CD4-positive, alpha-beta memory T cell (primary cell): ENCODE measurements around the gene CDC42BPB. TPM values are rescaled to one million over a fixed set of nuclear protein-coding genes. Genes with fewer than 3 reads are reported as not detected.

Source experiments
- CTCF ChIA-PET: fragments of 350-600 bp; sonication (Branson Sonifier 250); formaldehyde crosslinking; loops from one replicate; lab custom pipeline; 2021; ENCODE audit warnings: inconsistent platforms; ENCODE audit not compliant: partially characterized antibody; lab: Charles Lee
- POLR2A ChIA-PET: fragments of 350-600 bp; sonication (Branson Sonifier 250); formaldehyde crosslinking; loops from one replicate; lab custom pipeline; 2021; ENCODE audit not compliant: partially characterized antibody; lab: Charles Lee
- DNase-seq, 5 donors: peaks; one replicate each; pipeline versions ENCODE4 v3.0.0 to v3.0.0-alpha.2; 2020 to 2022; ENCODE audit warnings: mixed read lengths in 1 of 5
- H3K27ac ChIP-seq: one replicate; pipeline ENCODE4 v1.7.0; 2013; ENCODE audit warnings: low read depth, low read length
- H3K27me3 ChIP-seq: 2 replicates; pipeline ENCODE4 v1.7.0; 2013; ENCODE audit warnings: mild to moderate bottlenecking, low read length, moderate library complexity; ENCODE audit not compliant: insufficient read depth
- H3K36me3 ChIP-seq: 2 replicates; pipeline ENCODE4 v1.7.0; 2013; ENCODE audit warnings: mild to moderate bottlenecking, low read length, moderate library complexity; ENCODE audit not compliant: insufficient read depth
- H3K4me1 ChIP-seq: 2 replicates; pipeline ENCODE4 v1.7.0; 2013; ENCODE audit warnings: mild to moderate bottlenecking, low read length, moderate library complexity; ENCODE audit not compliant: insufficient read depth
- H3K4me3 ChIP-seq, 2 donors: one replicate each; pipeline ENCODE4 v1.7.0; 2013; ENCODE audit warnings: low read length in 2 of 2, mild to moderate bottlenecking in 1 of 2
- H3K9me3 ChIP-seq, 2 donors: one replicate each; pipeline ENCODE4 v1.7.0; 2013; ENCODE audit warnings: low read length in 2 of 2, control low read depth in 1 of 2; ENCODE audit not compliant: control insufficient read depth in 1 of 2
- H3K27ac Mint-ChIP-seq, 7 donors: one replicate each; pipeline ENCODE4 v1.8.0; 2020 to 2021; ENCODE audit warnings: mixed read lengths in 7 of 7, mild to moderate bottlenecking in 6 of 7, inconsistent platforms in 3 of 7, moderate library complexity in 3 of 7
- H3K27me3 Mint-ChIP-seq, 2 donors: one replicate each; pipeline ENCODE4 v1.8.0; 2020 to 2021; ENCODE audit warnings: mixed read lengths in 2 of 2
- H3K36me3 Mint-ChIP-seq, 2 donors: one replicate each; pipeline ENCODE4 v1.8.0; 2020 to 2021; ENCODE audit warnings: mixed read lengths in 2 of 2, inconsistent platforms in 1 of 2, mild to moderate bottlenecking in 1 of 2
- H3K4me1 Mint-ChIP-seq, 4 donors: one replicate each; pipeline ENCODE4 v1.8.0; 2020 to 2021; ENCODE audit warnings: mixed read lengths in 4 of 4, mild to moderate bottlenecking in 1 of 4
- H3K4me3 Mint-ChIP-seq, 8 donors: one replicate each; pipeline ENCODE4 v1.8.0; 2020 to 2021; ENCODE audit warnings: mixed read lengths in 8 of 8, mild to moderate bottlenecking in 7 of 8, moderate library complexity in 6 of 8, inconsistent platforms in 3 of 8
- H3K9me3 Mint-ChIP-seq, 8 donors: one replicate each; pipeline ENCODE4 v1.8.0; 2020 to 2021; ENCODE audit warnings: mixed read lengths in 8 of 8, mild to moderate bottlenecking in 5 of 8, inconsistent platforms in 3 of 8, moderate library complexity in 1 of 8
- intact Hi-C: fragments of 100-400 bp; cut with micrococcal nuclease; formaldehyde crosslinking; loops from one replicate; pipeline ENCODE4 v1.15.1; 2023
- polyA plus RNA-seq, 2 donors: library from polyadenylated mRNA; unstranded; fragments of 300-500 nt; fragmentation: Illumina TruSeq; gene quantifications; one replicate each; pipeline ENCODE4 v1.2.3, GENCODE V29; 2021
- total RNA-seq, 2 experiments: library from RNA; stranded (reverse); gene quantifications; one replicate each; pipeline ENCODE4 v1.2.3, GENCODE V29; 2021

The CDC42BPB gene
- total and polyA plus RNA-seq, 4 experiments from 2014 or later, result 0.02 to 8.4 (median 4.1) TPM

GRCh38 chr14:102973706-102974285, 83.6 kb downstream of the CDC42BPB start:
- Mint-ChIP-seq H3K36me3 (peaks cover 9 to 26% of the 10 kb centered on the region in 2 donors), H3K4me3 (no peak overlapping the region), H3K4me1 (no peaks in the 10 kb centered on the region), H3K27me3 (peaks cover 0 to 1% of the 10 kb centered on the region in 2 donors), H3K27ac (peak overlapping the region in 1 of 7 donors; percentile 29), H3K9me3 (no peaks in the 10 kb centered on the region)
- DNase-seq, result no peak
- intact Hi-C loops, result no loop called here
- H3K27ac ChIP-seq, result no peak overlapping the region
- H3K4me3 ChIP-seq, result no peak overlapping the region
- H3K9me3 ChIP-seq, result no peaks in the 10 kb centered on the region
- no peaks in the 10 kb centered on the region for H3K4me1 ChIP-seq
- ChIA-PET CTCF (no interaction called here), POLR2A (no interaction called here)
- no peaks in the 10 kb centered on the region for H3K36me3 ChIP-seq
- no peaks in the 10 kb centered on the region for H3K27me3 ChIP-seq

- ChIA-PET CTCF (interaction anchor here (0.7 to 2.2 kb wide), 2 partner anchors 278 to 365 kb away, joined by 6 to 7 read pairs; no protein-coding TSS in a partner anchor), POLR2A (no interaction called here)
- Mint-ChIP-seq H3K36me3 (peaks cover 12 to 28% of the 10 kb centered on the region in 2 donors), H3K27ac (no peak overlapping the region), H3K9me3 (no peaks in the 10 kb centered on the region), H3K27me3 (peaks cover 0 to 1% of the 10 kb centered on the region in 2 donors), H3K4me1 (no peaks in the 10 kb centered on the region), H3K4me3 (no peak overlapping the region)
- no peak overlapping the region for H3K27ac ChIP-seq
- no peaks in the 10 kb centered on the region for H3K4me1 ChIP-seq
- no peaks in the 10 kb centered on the region for H3K36me3 ChIP-seq
- DNase-seq, result no peak
- intact Hi-C loops, result no loop called here
- H3K27me3 ChIP-seq, result no peaks in the 10 kb centered on the region
- H3K9me3 ChIP-seq, result no peaks in the 10 kb centered on the region
- H3K4me3 ChIP-seq, result no peak overlapping the region
Observed at GRCh38 chr14:102971836-102972606, 85.3 kb downstream of the CDC42BPB start.

GRCh38 chr14:102971314-102971713, 86.0 kb downstream of the CDC42BPB start:
- H3K4me3 ChIP-seq, result no peak overlapping the region
- no peaks in the 10 kb centered on the region for H3K9me3 Mint-ChIP-seq
- no peak overlapping the region for H3K4me3 Mint-ChIP-seq
- H3K9me3 ChIP-seq, result no peaks in the 10 kb centered on the region
- no peaks in the 10 kb centered on the region for H3K4me1 Mint-ChIP-seq
- H3K27ac ChIP-seq, result no peak overlapping the region
- H3K4me1 ChIP-seq, result no peaks in the 10 kb centered on the region
- peaks cover 12 to 28% of the 10 kb centered on the region in 2 donors for H3K36me3 Mint-ChIP-seq
- no peak for DNase-seq
- intact Hi-C loops, result no loop called here
- H3K27me3 ChIP-seq, result no peaks in the 10 kb centered on the region
- ChIA-PET POLR2A (no interaction called here), CTCF (interaction anchor here (2.2 kb wide), 1 partner anchor 277 kb away, joined by 7 read pairs; no protein-coding TSS in a partner anchor)
- peaks cover 0 to 1% of the 10 kb centered on the region in 2 donors for H3K27me3 Mint-ChIP-seq
- H3K36me3 ChIP-seq, result no peaks in the 10 kb centered on the region
- no peak overlapping the region for H3K27ac Mint-ChIP-seq

- no peak for DNase-seq
- intact Hi-C loops, result no loop called here
Observed at GRCh38 chr14:102970496-102970895, 86.9 kb downstream of the CDC42BPB start.

GRCh38 chr14:102969901-102970300, 87.4 kb downstream of the CDC42BPB start:
- H3K4me1 Mint-ChIP-seq, result no peaks in the 10 kb centered on the region
- Histone ChIP-seq H3K4me3 (no peak overlapping the region), H3K27ac (no peak overlapping the region), H3K27me3 (no peaks in the 10 kb centered on the region), H3K9me3 (no peaks in the 10 kb centered on the region), H3K4me1 (no peaks in the 10 kb centered on the region), H3K36me3 (no peaks in the 10 kb centered on the region)
- ChIA-PET CTCF (no interaction called here), POLR2A (no interaction called here)
- no peak overlapping the region for H3K4me3 Mint-ChIP-seq
- no peak for DNase-seq
- peaks cover 0 to 1% of the 10 kb centered on the region in 2 donors for H3K27me3 Mint-ChIP-seq
- no peaks in the 10 kb centered on the region for H3K9me3 Mint-ChIP-seq
- intact Hi-C loops, result no loop called here
- peaks cover 12 to 28% of the 10 kb centered on the region in 2 donors for H3K36me3 Mint-ChIP-seq
- no peak overlapping the region for H3K27ac Mint-ChIP-seq

More at GRCh38 chr14:102970496-102970895, 86.9 kb downstream of the CDC42BPB start:
- H3K4me3 ChIP-seq, result no peak overlapping the region
- H3K27me3 ChIP-seq, result no peaks in the 10 kb centered on the region
- Mint-ChIP-seq H3K27ac (no peak overlapping the region), H3K36me3 (peaks cover 12 to 28% of the 10 kb centered on the region in 2 donors), H3K9me3 (no peaks in the 10 kb centered on the region), H3K27me3 (peaks cover 0 to 1% of the 10 kb centered on the region in 2 donors), H3K4me1 (no peaks in the 10 kb centered on the region), H3K4me3 (no peak overlapping the region)
- H3K36me3 ChIP-seq, result no peaks in the 10 kb centered on the region
- H3K27ac ChIP-seq, result no peak overlapping the region
- CTCF ChIA-PET, result interaction anchor here (2.2 kb wide), 1 partner anchor 277 kb away, joined by 7 read pairs; no protein-coding TSS in a partner anchor
- POLR2A ChIA-PET, result no interaction called here
- H3K9me3 ChIP-seq, result no peaks in the 10 kb centered on the region
- H3K4me1 ChIP-seq, result no peaks in the 10 kb centered on the region

- no peaks in the 10 kb centered on the region for H3K36me3 ChIP-seq
- H3K9me3 ChIP-seq, result no peaks in the 10 kb centered on the region
- Mint-ChIP-seq H3K36me3 (peaks cover 11 to 25% of the 10 kb centered on the region in 2 donors), H3K27ac (no peak overlapping the region), H3K4me1 (no peaks in the 10 kb centered on the region), H3K27me3 (peaks cover 0 to 1% of the 10 kb centered on the region in 2 donors), H3K4me3 (no peak overlapping the region), H3K9me3 (no peaks in the 10 kb centered on the region)
- DNase-seq, result no peak
- no peak overlapping the region for H3K27ac ChIP-seq
- no peak overlapping the region for H3K4me3 ChIP-seq
- POLR2A ChIA-PET, result no interaction called here
- H3K27me3 ChIP-seq, result no peaks in the 10 kb centered on the region
- CTCF ChIA-PET, result no interaction called here
- intact Hi-C loops, result no loop called here
- no peaks in the 10 kb centered on the region for H3K4me1 ChIP-seq
Observed at GRCh38 chr14:102969060-102969791, 88.1 kb downstream of the CDC42BPB start.

GRCh38 chr14:102968306-102968705, 89.0 kb downstream of the CDC42BPB start:
- Histone ChIP-seq H3K36me3 (no peaks in the 10 kb centered on the region), H3K27ac (no peak overlapping the region), H3K4me3 (no peak overlapping the region), H3K9me3 (no peaks in the 10 kb centered on the region), H3K4me1 (no peaks in the 10 kb centered on the region), H3K27me3 (no peaks in the 10 kb centered on the region)
- Mint-ChIP-seq H3K9me3 (no peaks in the 10 kb centered on the region), H3K4me1 (no peaks in the 10 kb centered on the region), H3K4me3 (no peak overlapping the region), H3K27ac (no peak overlapping the region), H3K27me3 (no peaks in the 10 kb centered on the region), H3K36me3 (peaks cover 10 to 24% of the 10 kb centered on the region in 2 donors)
- DNase-seq, result no peak
- intact Hi-C loops, result no loop called here
- ChIA-PET CTCF (no interaction called here), POLR2A (no interaction called here)
